ENCODE data around the gene EXOC2.

Gene EXOC2

DNA sequence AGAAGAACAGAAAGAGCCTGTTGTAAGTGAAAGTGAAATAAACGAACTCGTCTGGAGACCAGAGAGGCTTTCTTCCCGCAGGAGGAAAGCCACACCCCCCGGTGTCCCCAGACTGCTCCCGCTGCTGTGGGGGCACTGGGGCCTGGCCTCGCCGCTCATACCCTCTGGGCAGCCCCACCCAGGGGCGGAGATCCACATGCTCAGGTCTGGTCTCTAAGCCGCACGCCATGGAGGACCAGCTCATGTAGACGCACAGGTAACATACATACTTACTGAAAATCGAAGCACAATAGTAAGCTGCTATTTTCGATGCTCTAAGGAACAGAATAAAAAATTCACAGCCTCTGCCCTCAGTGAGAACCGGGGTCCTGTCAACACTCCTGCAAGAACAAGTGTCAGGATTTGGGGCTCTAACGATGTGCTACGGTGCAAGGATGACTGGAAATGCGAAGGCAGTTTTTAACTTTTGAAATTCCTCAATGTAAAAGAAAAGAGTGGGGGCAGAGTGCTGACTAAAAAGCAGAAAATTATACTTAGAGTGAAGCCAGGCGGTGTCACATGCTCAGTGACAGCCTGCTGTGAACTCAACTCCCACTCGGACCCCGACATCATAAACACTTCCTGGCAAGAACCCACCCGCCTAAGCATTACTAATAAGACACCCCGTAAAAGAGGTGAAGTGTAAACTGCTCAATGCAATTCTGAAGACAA lies 190.9 kb downstream of the EXOC2 start:
- TF ChIP-seq FOXP2 (optimal IDR thresholded peaks at IDR 0.05; ENCODE audit: borderline replicate concordance, extremely low read depth, extremely low read length, insufficient read depth) (no peak), TAF1 (IDR thresholded peaks at IDR 0.05; ENCODE audit: borderline replicate concordance, insufficient read depth, low read length) (no peak)
- TF ChIP-seq, protein P1, sequence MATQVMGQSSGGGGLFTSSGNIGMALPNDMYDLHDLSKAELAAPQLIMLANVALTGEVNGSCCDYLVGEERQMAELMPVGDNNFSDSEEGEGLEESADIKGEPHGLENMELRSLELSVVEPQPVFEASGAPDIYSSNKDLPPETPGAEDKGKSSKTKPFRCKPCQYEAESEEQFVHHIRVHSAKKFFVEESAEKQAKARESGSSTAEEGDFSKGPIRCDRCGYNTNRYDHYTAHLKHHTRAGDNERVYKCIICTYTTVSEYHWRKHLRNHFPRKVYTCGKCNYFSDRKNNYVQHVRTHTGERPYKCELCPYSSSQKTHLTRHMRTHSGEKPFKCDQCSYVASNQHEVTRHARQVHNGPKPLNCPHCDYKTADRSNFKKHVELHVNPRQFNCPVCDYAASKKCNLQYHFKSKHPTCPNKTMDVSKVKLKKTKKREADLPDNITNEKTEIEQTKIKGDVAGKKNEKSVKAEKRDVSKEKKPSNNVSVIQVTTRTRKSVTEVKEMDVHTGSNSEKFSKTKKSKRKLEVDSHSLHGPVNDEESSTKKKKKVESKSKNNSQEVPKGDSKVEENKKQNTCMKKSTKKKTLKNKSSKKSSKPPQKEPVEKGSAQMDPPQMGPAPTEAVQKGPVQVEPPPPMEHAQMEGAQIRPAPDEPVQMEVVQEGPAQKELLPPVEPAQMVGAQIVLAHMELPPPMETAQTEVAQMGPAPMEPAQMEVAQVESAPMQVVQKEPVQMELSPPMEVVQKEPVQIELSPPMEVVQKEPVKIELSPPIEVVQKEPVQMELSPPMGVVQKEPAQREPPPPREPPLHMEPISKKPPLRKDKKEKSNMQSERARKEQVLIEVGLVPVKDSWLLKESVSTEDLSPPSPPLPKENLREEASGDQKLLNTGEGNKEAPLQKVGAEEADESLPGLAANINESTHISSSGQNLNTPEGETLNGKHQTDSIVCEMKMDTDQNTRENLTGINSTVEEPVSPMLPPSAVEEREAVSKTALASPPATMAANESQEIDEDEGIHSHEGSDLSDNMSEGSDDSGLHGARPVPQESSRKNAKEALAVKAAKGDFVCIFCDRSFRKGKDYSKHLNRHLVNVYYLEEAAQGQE (IDR thresholded peaks at IDR 0.05; ENCODE audit: insufficient read depth in 1 of 2, low read depth in 2 of 2, low read length in 2 of 2): no peak

DNA sequence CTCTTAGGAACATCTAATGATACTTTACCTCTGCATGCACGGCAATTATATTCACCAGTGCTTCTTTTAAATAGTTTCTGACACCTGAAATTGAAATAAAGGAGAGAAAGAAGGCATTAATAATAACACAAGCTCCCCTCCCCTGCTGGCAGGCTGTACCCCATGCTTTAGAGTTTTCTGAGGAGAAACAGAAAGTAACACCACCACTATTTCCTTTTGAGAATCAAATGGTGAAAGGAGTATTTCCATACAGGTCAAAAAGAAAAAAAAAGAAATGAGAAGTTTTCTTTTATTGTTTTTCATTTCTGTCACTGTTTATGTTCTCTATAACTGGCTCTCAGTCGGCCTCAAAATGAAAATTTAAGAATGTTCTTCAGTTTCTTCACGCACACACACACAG lies 193.3 kb downstream of the EXOC2 start:
- no peak for TF ChIP-seq SIN3A (IDR thresholded peaks at IDR 0.05; ENCODE audit: borderline replicate concordance, insufficient read depth, low read length)
- TF ChIP-seq, protein P1 (IDR thresholded peaks at IDR 0.05; ENCODE audit: insufficient read depth in 1 of 2, low read depth in 2 of 2, low read length in 2 of 2): no peak
- TF ChIP-seq POLR2AphosphoS5 (IDR thresholded peaks at IDR 0.05; ENCODE audit: low read depth, low read length): no peak
- no peak for TF ChIP-seq FOXP2 (optimal IDR thresholded peaks at IDR 0.05; ENCODE audit: borderline replicate concordance, extremely low read depth, extremely low read length, insufficient read depth)
- TF ChIP-seq TAF1 (IDR thresholded peaks at IDR 0.05; ENCODE audit: borderline replicate concordance, insufficient read depth, low read length): no peak

DNA sequence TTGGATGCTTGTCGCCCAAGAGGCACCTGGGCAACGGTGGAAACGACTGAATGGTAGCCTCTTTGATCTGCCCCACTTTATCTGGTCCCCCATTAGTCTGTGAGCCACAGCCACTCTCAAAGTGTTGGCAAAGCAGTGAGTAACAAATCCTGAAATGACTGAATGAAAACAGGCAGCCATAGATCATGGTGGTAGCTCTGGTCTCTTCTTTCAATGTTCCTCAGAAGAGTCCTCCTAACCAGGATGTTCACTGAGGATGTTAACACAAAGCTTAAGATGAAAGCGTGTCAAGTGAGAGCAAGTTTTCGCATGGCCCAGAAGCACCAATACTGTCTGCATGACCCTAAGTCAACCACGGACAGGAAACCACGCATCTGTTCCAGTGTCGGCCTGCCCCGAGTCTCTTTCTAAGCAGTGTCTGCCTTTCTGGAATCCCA lies 194.1 kb downstream of the EXOC2 start:
- TF ChIP-seq FOXP2 (optimal IDR thresholded peaks at IDR 0.05; ENCODE audit: borderline replicate concordance, extremely low read depth, extremely low read length, insufficient read depth) (no peak), SIN3A (IDR thresholded peaks at IDR 0.05; ENCODE audit: borderline replicate concordance, insufficient read depth, low read length) (no peak), POLR2AphosphoS5 (IDR thresholded peaks at IDR 0.05; ENCODE audit: low read depth, low read length) (no peak), TAF1 (IDR thresholded peaks at IDR 0.05; ENCODE audit: borderline replicate concordance, insufficient read depth, low read length) (no peak)
- TF ChIP-seq, protein P1 (IDR thresholded peaks at IDR 0.05; ENCODE audit: insufficient read depth in 1 of 2, low read depth in 2 of 2, low read length in 2 of 2): no peak

DNA sequence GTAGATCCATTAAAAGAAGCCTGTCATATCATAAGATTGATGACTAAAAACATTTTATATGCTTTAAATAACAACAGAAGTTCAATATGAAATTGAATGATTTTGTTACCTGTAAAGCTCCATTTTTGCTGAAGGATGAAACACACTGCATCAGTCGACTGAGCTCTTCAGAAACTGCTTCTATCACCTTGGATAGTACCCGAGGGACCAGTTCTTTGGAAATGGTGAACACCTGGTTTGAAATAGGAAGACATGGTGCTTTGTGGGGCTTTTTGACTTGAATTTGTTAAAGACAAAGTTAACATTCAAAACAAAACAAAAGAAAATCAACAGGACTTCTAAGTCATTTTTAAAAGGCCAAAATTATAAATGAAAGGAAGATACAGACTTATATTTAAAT lies 195.7 kb downstream of the EXOC2 start:
- TF ChIP-seq, protein P1 (IDR thresholded peaks at IDR 0.05; ENCODE audit: insufficient read depth in 1 of 2, low read depth in 2 of 2, low read length in 2 of 2): no peak
- TF ChIP-seq TAF1 (IDR thresholded peaks at IDR 0.05; ENCODE audit: borderline replicate concordance, insufficient read depth, low read length) (no peak), POLR2AphosphoS5 (IDR thresholded peaks at IDR 0.05; ENCODE audit: low read depth, low read length) (no peak), SIN3A (IDR thresholded peaks at IDR 0.05; ENCODE audit: borderline replicate concordance, insufficient read depth, low read length) (no peak), FOXP2 (optimal IDR thresholded peaks at IDR 0.05; ENCODE audit: borderline replicate concordance, extremely low read depth, extremely low read length, insufficient read depth) (no peak)
